ENCODE data around the gene ITGAV. TPM values are rescaled to one million over a fixed set of nuclear protein-coding genes. Genes with fewer than 3 reads are reported as not detected.

The ITGAV gene
- total and polyA plus RNA-seq, 2 of the 4 experiments (the other 2 are of a cell fraction): 45.8 to 181 TPM

- H4K91ac ChIP-seq (ENCODE audit: insufficient read depth, low read depth, low read length): no peak overlapping the region
- ChIA-PET POLR2A (ENCODE audit: unreplicated experiment) (no interaction called here), CTCF (no interaction called here)
- no peak overlapping the region for H3K18ac ChIP-seq (ENCODE audit: low read depth, low read length)
- H3K14ac ChIP-seq (replicated peaks; ENCODE audit: low read depth, low read length): no peak overlapping the region
- no peaks in the 10 kb centered on the region for H4K20me1 ChIP-seq (ENCODE audit: insufficient read depth, low read length)
- H4K8ac ChIP-seq (ENCODE audit: low read depth in 2 of 2, low read length in 2 of 2): no peak overlapping the region
- no peak overlapping the region for H2BK20ac ChIP-seq (ENCODE audit: low read depth, low read length)
- TF ChIP-seq POLR2A (IDR thresholded peaks at IDR 0.05; ENCODE audit: low read depth, low read length) (no peak), CEBPB (IDR thresholded peaks at IDR 0.05; ENCODE audit: low read depth, low read length) (no peak), RAD21 (IDR thresholded peaks at IDR 0.05; ENCODE audit: low read length) (no peak), MXI1 (IDR thresholded peaks at IDR 0.05; ENCODE audit: borderline replicate concordance, low read depth, low read length) (no peak), MAZ (IDR thresholded peaks at IDR 0.05; ENCODE audit: borderline replicate concordance, low read depth, low read length) (no peak), CHD1 (IDR thresholded peaks at IDR 0.05; ENCODE audit: low read depth, low read length) (no peak), BHLHE40 (IDR thresholded peaks at IDR 0.05; ENCODE audit: low read depth, low read length) (no peak), RCOR1 (IDR thresholded peaks at IDR 0.05; ENCODE audit: insufficient replicate concordance, low read length) (no peak), NFE2L2 (IDR thresholded peaks at IDR 0.05; ENCODE audit: low read depth, low read length) (no peak), MAFK (IDR thresholded peaks at IDR 0.05; ENCODE audit: low read depth, low read length) (no peak), CTCF (conservative IDR thresholded peaks at IDR 0.05; ENCODE audit: low read depth, low read length) (no peak), ELK1 (IDR thresholded peaks at IDR 0.05; ENCODE audit: borderline replicate concordance, low read depth, low read length) (no peak), FOS (IDR thresholded peaks at IDR 0.05; ENCODE audit: low read depth, low read length) (no peak), RFX5 (IDR thresholded peaks at IDR 0.05; ENCODE audit: low read depth, low read length) (no peak)
- no peak overlapping the region for H3K9ac ChIP-seq (ENCODE audit: low read depth, low read length)
- no peak overlapping the region for H3K27ac ChIP-seq (ENCODE audit: insufficient read depth, low read length)
- no peaks in the 10 kb centered on the region for H3K9me1 ChIP-seq (ENCODE audit: insufficient read depth, low read length)
- H2BK15ac ChIP-seq (ENCODE audit: low read depth, low read length): no peak overlapping the region
- H3K4me3 ChIP-seq (ENCODE audit: insufficient read depth, low read depth, low read length): no peak overlapping the region
- dilution Hi-C loops (cut with HindIII; ENCODE audit: low sequenced_read_pairs, unreplicated experiment) (no loop called here), in situ Hi-C loops (cut with MboI; ENCODE audit: low sequenced_read_pairs) (no loop called here), intact Hi-C loops (cut with micrococcal nuclease) (no loop called here)
- H2AFZ ChIP-seq (replicated peaks; ENCODE audit: low read length, poor library complexity): no peak overlapping the region
- ATAC-seq (ENCODE audit: low read depth) (no peak), DNase-seq (no peak)
- no TSS peak for BruUV-seq (replicated peaks)
- no peak overlapping the region for H2AK5ac ChIP-seq (ENCODE audit: low read depth, low read length)
- H3K23ac ChIP-seq (ENCODE audit: low read depth, low read length): no peak overlapping the region
- no peaks in the 10 kb centered on the region for H3K27me3 ChIP-seq (ENCODE audit: control insufficient read depth, insufficient read depth, low read length)
- no peak overlapping the region for H2BK120ac ChIP-seq (ENCODE audit: low read depth, low read length)
- no peaks in the 10 kb centered on the region for H3K79me1 ChIP-seq (ENCODE audit: low read depth in 1 of 2, low read length in 2 of 2)
- no peak overlapping the region for H3K4ac ChIP-seq (ENCODE audit: low read depth, low read length)
- H3K56ac ChIP-seq (ENCODE audit: extremely low read depth, insufficient read depth, low read length): no peak overlapping the region
- no peak overlapping the region for H3K4me2 ChIP-seq (ENCODE audit: low read depth, low read length)
- no peak overlapping the region for H2BK5ac ChIP-seq (ENCODE audit: low read depth, low read length, poor library complexity, severe bottlenecking)
- H4K5ac ChIP-seq (ENCODE audit: low read depth, low read length): no peak overlapping the region
- no peaks in the 10 kb centered on the region for H3K9me3 ChIP-seq (ENCODE audit: control insufficient read depth, insufficient read depth, low read length)
- peaks cover 16% of the 10 kb centered on the region for H3K36me3 ChIP-seq (ENCODE audit: control insufficient read depth, insufficient read depth, low read length)
- H3K4me1 ChIP-seq (ENCODE audit: control insufficient read depth, insufficient read depth, low read length): no peaks in the 10 kb centered on the region
- no peak overlapping the region for H2AK9ac ChIP-seq (replicated peaks; ENCODE audit: low read depth, low read length, poor library complexity)
These were observed 69.5 kb downstream of the ITGAV start for GRCh38 chr2:186659383-186659782.
